NB4 (cell line): Measurements from ENCODE around the gene PPP1R15B.

Experiments
- MAX ChIP-seq: IDR thresholded peaks from 2 replicates; pipeline ENCODE4 v1.6.1; 2011; ENCODE audit warnings: low read depth, low read length
- POLR2A ChIP-seq: IDR thresholded peaks from 2 replicates; pipeline ENCODE4 v1.6.1; 2011; ENCODE audit warnings: mild to moderate bottlenecking; ENCODE audit not compliant: insufficient read length; ENCODE audit errors: extremely low read depth

DNA sequence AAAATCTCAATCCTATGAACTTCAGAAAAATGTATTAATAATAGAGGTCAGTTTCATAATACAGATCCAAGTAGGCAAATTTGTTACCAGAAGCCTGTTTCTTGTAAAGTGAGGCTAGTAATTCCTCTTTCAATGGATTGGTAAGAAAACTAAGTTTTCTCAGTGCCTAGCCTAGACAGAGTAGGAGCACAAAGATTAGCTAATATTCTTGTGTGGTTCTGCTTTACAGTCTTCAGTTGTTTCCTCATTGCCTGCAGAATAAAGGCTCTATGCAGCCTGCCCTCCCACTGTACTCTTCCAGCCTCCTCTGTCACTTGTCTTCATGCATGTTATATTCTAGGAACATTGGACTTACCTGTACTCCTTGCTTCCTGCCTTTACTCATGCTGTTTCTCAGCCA, 2.4 kb upstream of the PPP1R15B start:
- TF ChIP-seq POLR2A: no peak
- no peak for TF ChIP-seq MAX
